Fibroblast of upper back skin (primary cell): ENCODE data around the gene FOXR1.

Experiments
- DNase-seq: peaks from one replicate; pipeline ENCODE4 v3.0.0-alpha.2; 2013

FOXR1 gene, protein sequence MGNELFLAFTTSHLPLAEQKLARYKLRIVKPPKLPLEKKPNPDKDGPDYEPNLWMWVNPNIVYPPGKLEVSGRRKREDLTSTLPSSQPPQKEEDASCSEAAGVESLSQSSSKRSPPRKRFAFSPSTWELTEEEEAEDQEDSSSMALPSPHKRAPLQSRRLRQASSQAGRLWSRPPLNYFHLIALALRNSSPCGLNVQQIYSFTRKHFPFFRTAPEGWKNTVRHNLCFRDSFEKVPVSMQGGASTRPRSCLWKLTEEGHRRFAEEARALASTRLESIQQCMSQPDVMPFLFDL

DNA sequence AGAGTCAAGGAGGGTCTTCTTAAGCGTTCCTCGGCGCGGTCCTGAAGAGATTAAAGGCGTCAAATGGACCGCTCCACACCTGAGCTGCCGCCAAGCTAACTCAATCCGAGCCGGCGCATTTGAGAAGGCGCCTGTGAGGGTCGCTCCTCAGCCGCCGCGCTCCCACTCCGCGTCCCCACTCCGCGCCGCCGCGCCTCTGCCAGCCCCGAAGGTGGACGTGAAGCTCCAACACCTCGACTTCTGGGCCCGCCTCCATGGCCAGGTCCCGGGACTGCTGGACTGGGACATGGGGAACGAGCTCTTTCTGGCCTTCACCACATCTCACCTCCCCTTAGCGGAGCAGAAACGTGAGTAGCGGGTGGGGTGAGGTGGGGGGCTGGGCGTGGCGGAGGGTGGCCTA, at the start of gene FOXR1:
TSS of gene FOXR1 (plus strand) at position 116 of the 400 bp plus-strand sequence. CDS start at position 287, 171 bp downstream.
- DNase-seq, result no peak

- peak; percentile 69 for DNase-seq
Observed at GRCh38 chr11:118921929-118922744, 49.4 kb upstream of the FOXR1 start.

DNA sequence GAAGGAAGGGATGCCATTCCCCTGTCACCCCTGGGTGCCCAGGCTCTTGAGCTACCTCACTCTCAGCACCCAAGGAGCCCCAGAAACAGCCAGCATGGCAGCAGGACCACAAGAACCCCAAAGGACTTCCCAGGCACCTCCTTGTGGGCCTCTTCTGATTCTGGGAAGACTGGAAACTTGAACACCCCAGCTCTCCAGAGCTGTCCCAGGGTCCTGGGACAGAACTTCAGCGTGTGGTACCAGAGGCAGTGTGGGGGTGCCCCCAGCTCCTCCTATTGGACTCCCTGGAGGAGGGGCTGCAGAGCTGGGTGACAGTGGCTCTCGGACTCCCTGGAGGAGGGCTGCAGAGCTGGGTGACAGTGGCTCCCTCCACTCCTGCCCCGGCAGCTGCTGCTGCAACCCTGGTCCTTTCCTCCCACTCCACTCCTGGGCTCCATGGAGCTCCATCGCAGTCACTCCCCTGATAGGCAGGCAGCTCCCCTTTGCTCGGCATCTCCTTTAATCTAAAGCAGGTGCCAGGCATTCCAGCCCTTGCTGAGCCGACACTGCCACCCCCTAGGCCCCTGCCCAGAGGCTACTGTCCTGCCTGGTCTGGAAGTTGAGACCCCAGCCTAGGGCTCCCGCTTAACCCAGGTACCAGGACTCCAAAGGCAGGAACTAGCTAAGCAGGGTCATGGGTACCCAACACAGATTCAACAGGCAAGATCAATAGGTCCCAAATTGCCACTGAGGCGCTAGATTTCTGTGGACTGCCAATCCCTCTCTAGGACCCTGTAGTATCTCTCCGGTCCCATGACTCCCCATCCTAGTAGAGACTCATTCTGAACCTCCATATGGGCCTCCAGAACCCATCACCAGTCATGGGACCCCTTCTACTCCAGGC, 48.6 kb upstream of the FOXR1 start:
- DNase-seq, result no peak

DNA sequence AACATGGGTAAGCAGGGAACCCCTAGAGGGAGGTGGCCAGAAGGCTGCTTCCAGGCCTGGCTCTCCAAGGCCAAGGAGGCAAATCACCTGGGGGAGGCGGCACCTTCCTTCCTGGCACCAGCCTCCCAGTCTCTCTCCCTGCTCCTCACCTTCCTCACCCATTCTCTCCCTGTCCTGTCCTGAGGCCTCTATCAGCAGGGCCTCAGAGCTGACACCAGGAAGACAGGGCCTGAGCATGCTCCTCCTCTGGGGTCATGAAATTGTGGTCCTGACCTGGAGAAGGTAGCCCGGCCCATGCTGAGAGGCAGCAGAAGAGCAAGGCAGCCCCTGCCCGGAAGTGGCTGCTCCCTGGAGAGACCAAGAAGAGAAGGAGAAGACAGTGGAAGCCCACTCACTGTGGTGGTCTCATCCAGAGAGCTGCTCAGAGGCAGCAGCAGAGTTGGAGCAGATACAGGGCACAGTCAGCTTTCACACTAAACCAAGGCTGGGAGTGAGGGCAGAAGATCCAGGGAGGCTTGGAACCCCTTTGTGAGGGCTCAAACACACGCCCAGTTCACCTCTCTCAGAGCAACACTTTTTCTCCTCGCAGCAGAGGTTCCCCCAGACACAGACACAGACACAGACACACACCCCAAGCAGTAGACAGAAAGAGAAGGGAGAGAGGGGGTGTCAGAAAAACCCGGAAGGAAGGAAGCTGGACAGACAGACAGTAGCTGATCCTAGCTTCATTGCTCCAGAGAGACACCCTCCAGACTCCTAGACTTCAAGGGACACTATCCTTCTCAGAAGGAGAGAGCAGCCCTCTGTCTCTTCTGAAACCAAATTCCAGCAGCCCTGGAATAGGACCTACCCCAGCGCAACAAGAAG, 47.6 kb upstream of the FOXR1 start:
- no peak for DNase-seq

- peak; percentile 30 for DNase-seq
Observed at GRCh38 chr11:118924591-118925585, 46.7 kb upstream of the FOXR1 start.

GRCh38 chr11:118927554-118928100, 43.9 kb upstream of the FOXR1 start:
- no peak for DNase-seq

DNA sequence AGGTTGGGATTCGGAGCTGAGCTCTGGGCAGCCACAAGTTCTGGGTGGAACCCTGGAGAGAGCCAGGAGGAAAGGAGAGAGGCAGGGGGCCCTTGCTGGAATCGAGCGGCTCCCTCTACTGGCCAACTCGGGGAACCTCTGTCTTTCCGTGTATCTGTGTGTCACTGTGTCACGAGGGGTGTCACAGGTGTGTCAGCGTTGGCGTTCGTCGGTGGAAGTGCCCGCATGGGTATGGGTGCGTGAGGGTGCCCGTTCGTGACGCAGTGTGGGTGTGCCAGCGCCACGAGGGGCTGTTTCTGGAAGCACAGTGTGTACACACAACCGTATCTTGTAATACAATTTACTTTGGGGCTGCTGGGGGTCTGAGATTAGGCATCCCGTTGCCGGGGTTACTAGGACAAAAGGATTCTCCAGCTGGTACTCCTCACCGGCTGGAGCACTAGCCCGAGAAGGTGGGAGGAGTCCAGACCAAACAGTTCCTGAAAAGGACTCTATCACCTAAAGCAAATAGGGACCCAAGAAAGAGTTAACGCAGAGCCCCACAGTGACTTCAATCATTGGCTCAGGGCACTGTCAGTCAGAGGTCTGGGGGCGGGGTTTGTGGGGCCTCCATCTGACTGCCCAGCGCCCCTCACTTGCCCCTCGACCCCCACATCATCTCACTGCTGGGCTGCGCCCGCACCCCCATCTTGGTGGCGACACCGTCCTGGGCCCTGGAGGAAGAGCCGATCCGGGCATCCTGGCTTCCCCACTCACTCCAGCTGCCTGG, 43.3 kb upstream of the FOXR1 start:
- peak; percentile 93 for DNase-seq

- DNase-seq, result peak; percentile 66
Observed at GRCh38 chr11:118928870-118929500, 42.6 kb upstream of the FOXR1 start.

GRCh38 chr11:118929501-118930093, 42.0 kb upstream of the FOXR1 start:
- DNase-seq, result peak; percentile 92

GRCh38 chr11:118930094-118930712, 41.4 kb upstream of the FOXR1 start:
- peak; percentile 70 for DNase-seq

DNA sequence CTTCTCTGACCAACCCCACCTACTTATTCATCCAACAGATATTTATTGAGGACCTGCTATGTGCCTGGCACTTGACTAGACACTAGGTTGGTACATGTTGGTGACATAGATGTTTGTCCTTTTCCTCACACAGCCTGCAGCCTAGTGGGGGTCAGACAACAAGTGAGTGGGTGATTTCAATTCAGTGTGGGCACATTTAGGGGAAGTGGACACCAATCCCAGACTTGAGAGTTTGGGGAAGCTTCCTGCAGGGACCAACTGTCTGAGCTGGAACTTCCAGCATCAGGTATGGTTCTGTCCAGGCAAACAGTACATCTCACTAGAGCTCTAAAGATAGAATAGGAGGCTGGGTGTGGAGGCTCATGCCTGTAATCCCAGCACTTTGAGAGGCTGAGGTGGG, 40.0 kb upstream of the FOXR1 start:
- no peak for DNase-seq

GRCh38 chr11:118933486-118933885, 38.1 kb upstream of the FOXR1 start:
- no peak for DNase-seq

GRCh38 chr11:118935376-118935775, 36.2 kb upstream of the FOXR1 start:
- no peak for DNase-seq

GRCh38 chr11:118938491-118939403, 32.8 kb upstream of the FOXR1 start:
- DNase-seq, result peak; percentile 90

- no peak for DNase-seq
Observed at GRCh38 chr11:118939404-118939915, 32.1 kb upstream of the FOXR1 start.

DNA sequence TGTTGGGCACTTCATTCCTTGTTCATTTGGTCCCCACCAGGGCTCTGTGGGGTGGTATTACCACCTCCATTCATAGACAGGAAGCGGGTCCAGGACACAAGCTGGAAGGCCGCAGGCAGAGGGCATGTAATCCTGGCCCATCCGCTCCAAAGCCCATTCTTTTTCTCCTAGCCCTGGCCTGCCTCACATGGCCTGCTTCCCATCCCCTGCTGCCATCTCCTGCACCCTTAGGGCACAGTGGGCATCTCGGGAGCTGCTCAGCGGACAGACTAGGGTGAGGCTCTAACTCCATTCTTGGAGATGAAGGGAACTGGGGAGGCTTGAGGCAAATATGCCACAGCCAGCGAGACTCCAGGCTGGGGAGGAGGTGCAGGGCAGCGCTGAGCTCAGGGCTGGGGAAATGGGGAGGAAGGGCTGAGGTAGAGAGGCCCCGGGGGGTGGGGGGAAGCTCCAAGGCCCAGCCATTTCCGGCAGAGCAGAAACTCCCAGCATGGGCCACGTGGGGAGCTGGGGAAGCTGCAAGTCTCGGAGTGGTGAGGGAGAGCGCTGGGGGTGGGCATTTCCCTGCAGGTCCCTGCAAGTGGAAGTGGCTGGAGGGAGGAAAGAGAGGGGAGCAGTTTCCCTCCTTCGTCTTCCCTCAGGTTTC, 31.5 kb upstream of the FOXR1 start:
- peak; percentile 78 for DNase-seq
